H1 (cell line): ENCODE results near the gene TRDMT1. TPM values are rescaled to one million over a fixed set of nuclear protein-coding genes. Genes with fewer than 3 reads are reported as not detected.

Experiments used
- CTCF ChIA-PET: fragments of 300-600 bp; sonication (Branson Sonifier 250); formaldehyde crosslinking; loops from one replicate; lab custom pipeline; 2021; ENCODE audit not compliant: partially characterized antibody; lab: Charles Lee
- POLR2A ChIA-PET: fragments of 300-600 bp; sonication (Branson Sonifier 250); formaldehyde crosslinking; loops from one replicate; lab custom pipeline; 2021; ENCODE audit warnings: inconsistent platforms; ENCODE audit not compliant: partially characterized antibody; lab: Charles Lee
- DNase-seq, 2 experiments: peaks; one replicate each; pipeline versions ENCODE4 v3.0.0 to v3.0.0-alpha.2; 2010 to 2022; ENCODE audit warnings: low spot score in 2 of 2, low read depth in 1 of 2, mixed read lengths in 1 of 2
- FAIRE-seq: peaks from 2 replicates; lab custom pipeline; 2011; peaks lifted over from hg19 to GRCh38; lab: Jason Lieb, UNC
- H2AFZ ChIP-seq: 2 replicates; pipeline ENCODE4 v1.8.1; 2012; ENCODE audit warnings: low read length, inconsistent platforms
- H2AK5ac ChIP-seq: 2 replicates; pipeline ENCODE4 v1.6.1; 2013; ENCODE audit warnings: low read depth, low read length
- H2BK120ac ChIP-seq: replicated peaks from 2 replicates; pipeline ENCODE3; 2013; ENCODE audit warnings: low read depth, low read length, inconsistent platforms
- H2BK12ac ChIP-seq: 2 replicates; pipeline ENCODE4 v1.6.1; 2013; ENCODE audit warnings: low read depth, low read length
- H2BK15ac ChIP-seq: 2 replicates; pipeline ENCODE4 v1.6.1; 2013; ENCODE audit warnings: low read length
- H2BK20ac ChIP-seq: 2 replicates; pipeline ENCODE4 v1.6.1; 2013; ENCODE audit warnings: low read length
- H2BK5ac ChIP-seq: 2 replicates; pipeline ENCODE4 v1.6.1; 2013; ENCODE audit warnings: low read depth, low read length
- H3K14ac ChIP-seq: 2 replicates; pipeline ENCODE4 v1.6.1; 2013; ENCODE audit warnings: inconsistent platforms; ENCODE audit not compliant: insufficient read length
- H3K18ac ChIP-seq: 2 replicates; pipeline ENCODE4 v1.6.1; 2013; ENCODE audit warnings: low read length; ENCODE audit errors: extremely low read depth
- H3K23ac ChIP-seq: 2 replicates; pipeline ENCODE4 v1.6.1; 2013; ENCODE audit warnings: inconsistent platforms; ENCODE audit not compliant: insufficient read length
- H3K23me2 ChIP-seq: 2 replicates; pipeline ENCODE4 v1.6.1; 2013; ENCODE audit warnings: low read depth, low read length
- H3K27ac ChIP-seq: 2 replicates; pipeline ENCODE4 v1.6.1; 2011; ENCODE audit warnings: low read depth, low read length, inconsistent platforms
- H3K27me3 ChIP-seq, 4 experiments: replicated peaks in 1 of 4; 1 replicate in 1 of 4; 2 replicates in 3 of 4; pipeline versions ENCODE4 v1.6.1 to v1.8.1; 2011 to 2013; ENCODE audit warnings: low read length in 3 of 4, mild to moderate bottlenecking in 3 of 4, inconsistent platforms in 2 of 4, mixed read lengths in 2 of 4, moderate library complexity in 1 of 4; ENCODE audit not compliant: control insufficient read depth in 3 of 4, insufficient read depth in 3 of 4; ENCODE audit errors: extremely low read depth in 1 of 4
- H3K36me3 ChIP-seq, 4 experiments: 2 replicates each; pipeline versions ENCODE4 v1.6.1 to v1.8.1; 2011 to 2013; ENCODE audit warnings: mild to moderate bottlenecking in 4 of 4, low read length in 3 of 4, moderate library complexity in 2 of 4, control low read depth in 1 of 4, inconsistent platforms in 1 of 4; ENCODE audit not compliant: insufficient read depth in 4 of 4, control insufficient read depth in 2 of 4
- H3K4ac ChIP-seq: replicated peaks from 2 replicates; pipeline ENCODE3; 2013; ENCODE audit warnings: low read length, low read depth, mixed read lengths, inconsistent platforms; ENCODE audit not compliant: insufficient read length
- H3K4me1 ChIP-seq, 4 experiments: replicated peaks in 1 of 4; 1 replicate in 1 of 4; 2 replicates in 3 of 4; pipeline versions ENCODE4 v1.6.1 to v1.8.1; 2011 to 2013; ENCODE audit warnings: low read length in 3 of 4, inconsistent platforms in 2 of 4, mixed read lengths in 1 of 4; ENCODE audit not compliant: insufficient read depth in 4 of 4, control insufficient read depth in 3 of 4
- H3K4me2 ChIP-seq, 2 experiments: 2 replicates each; pipeline versions ENCODE4 v1.6.1 to v1.8.1; 2011 to 2013; ENCODE audit warnings: low read depth in 2 of 2, low read length in 2 of 2, control low read depth in 1 of 2, inconsistent platforms in 1 of 2, mild to moderate bottlenecking in 1 of 2; ENCODE audit not compliant: insufficient read depth in 1 of 2
- H3K4me3 ChIP-seq, 4 experiments: fragments of 200-600, 300-600 bp in 1 of 4; sonication (generic), shearing (Covaris generic), sonication (Bioruptor Twin) in 1 of 4; 2 replicates each; pipeline versions ENCODE4 v1.5.1 to v1.8.1; 2011 to 2016; ENCODE audit warnings: low read length in 4 of 4, low read depth in 3 of 4, control low read depth in 2 of 4, inconsistent platforms in 2 of 4, mild to moderate bottlenecking in 2 of 4, mixed read lengths in 1 of 4, moderate library complexity in 1 of 4; ENCODE audit not compliant: insufficient read depth in 2 of 4; ENCODE audit errors: extremely low read depth in 1 of 4
- H3K56ac ChIP-seq: replicated peaks from 2 replicates; pipeline ENCODE3; 2013; ENCODE audit warnings: low read depth, mild to moderate bottlenecking, mixed read lengths, low read length, inconsistent platforms; ENCODE audit not compliant: insufficient read length
- H3K79me1 ChIP-seq: 2 replicates; pipeline ENCODE4 v1.6.1; 2013; ENCODE audit warnings: low read depth, low read length, control low read depth
- H3K79me2 ChIP-seq, 2 experiments: 2 replicates each; pipeline versions ENCODE4 v1.6.1 to v1.8.1; 2012 to 2013; ENCODE audit warnings: low read length in 2 of 2, mild to moderate bottlenecking in 2 of 2, inconsistent platforms in 1 of 2; ENCODE audit not compliant: insufficient read depth in 2 of 2, control insufficient read depth in 1 of 2
- H3K9ac ChIP-seq, 4 experiments: replicated peaks in 1 of 4; 1 replicate in 1 of 4; 2 replicates in 3 of 4; pipeline versions ENCODE4 v1.6.1 to v1.8.1; 2011 to 2013; ENCODE audit warnings: low read depth in 3 of 4, low read length in 3 of 4, control low read depth in 2 of 4, mild to moderate bottlenecking in 2 of 4, moderate library complexity in 2 of 4, inconsistent platforms in 1 of 4; ENCODE audit errors: extremely low read depth in 1 of 4
- H3K9me3 ChIP-seq, 2 experiments: 2 replicates each; pipeline versions ENCODE4 v1.6.1 to v1.8.1; 2012 to 2013; ENCODE audit warnings: mild to moderate bottlenecking in 2 of 2, moderate library complexity in 2 of 2, control low read depth in 1 of 2, inconsistent platforms in 1 of 2, low read depth in 1 of 2, low read length in 1 of 2, mixed read lengths in 1 of 2; ENCODE audit not compliant: insufficient read depth in 2 of 2
- H4K20me1 ChIP-seq, 2 experiments: replicated peaks in 1 of 2; 2 replicates each; pipeline versions ENCODE3 to v1.8.1; 2011 to 2013; ENCODE audit warnings: inconsistent platforms in 2 of 2, low read length in 2 of 2, mild to moderate bottlenecking in 1 of 2; ENCODE audit not compliant: insufficient read depth in 2 of 2, control insufficient read depth in 1 of 2
- H4K5ac ChIP-seq: 2 replicates; pipeline ENCODE4 v1.6.1; 2013; ENCODE audit warnings: low read length, low read depth, mixed read lengths, inconsistent platforms; ENCODE audit not compliant: insufficient read length
- H4K8ac ChIP-seq: 2 replicates; pipeline ENCODE4 v1.8.0; 2013; ENCODE audit warnings: mild to moderate bottlenecking, moderate library complexity, low read length, inconsistent platforms; ENCODE audit not compliant: insufficient read depth; ENCODE audit errors: extremely low read depth
- H4K91ac ChIP-seq: replicated peaks from 2 replicates; pipeline ENCODE3; 2013; ENCODE audit warnings: low read length, mixed read lengths, inconsistent platforms; ENCODE audit not compliant: insufficient read length
- SP1 ChIP-seq: IDR thresholded peaks from 2 replicates; pipeline ENCODE4 v1.6.1; 2011; ENCODE audit warnings: low read depth, low read length
- SP4 ChIP-seq: IDR thresholded peaks from 2 replicates; pipeline ENCODE4 v1.6.1; 2012; ENCODE audit warnings: low read length, inconsistent platforms
- WGBS, 2 experiments: shearing (Covaris generic) in 1 of 2; methylation state at CpG; one replicate each; pipeline versions ENCODE4 v1.1.6 to v1.1.7; 2013 to 2015; ENCODE audit warnings: low lambda C conversion rate in 2 of 2, mixed read lengths in 2 of 2, inconsistent platforms in 1 of 2, low coverage in 1 of 2, missing lambda C conversion rate in 1 of 2; ENCODE audit not compliant: insufficient replicate concordance in 2 of 2, insufficient coverage in 1 of 2, insufficient read length in 1 of 2; ENCODE audit errors: extremely low coverage in 1 of 2, missing lambda C conversion rate in 1 of 2; 5-methylcytosine and 5-hydroxymethylcytosine counted together
- polyA plus RNA-seq, 7 experiments: library from polyadenylated mRNA; depleted of rRNA in 3 of 7; stranded (reverse) in 5 of 7; unstranded in 2 of 7; fragments of >200 nt in 5 of 7; fragments of 200-250 nt in 2 of 7; gene quantifications; 1 replicate in 5 of 7; 2 replicates in 1 of 7; 4 replicates in 1 of 7; pipeline versions ENCODE4 v1.2.1 to v1.2.3, GENCODE V29; 2011 to 2013; ENCODE audit warnings: missing spikeins in 2 of 7, mixed read lengths in 2 of 7
- total RNA-seq: library from RNA; stranded (reverse); fragmentation: NEBNext Ultra II Directional; extraction: Animal tissue kit (Norgen Biotek cat#: 25700); gene quantifications from 2 replicates; pipeline ENCODE4 v1.2.1, GENCODE V29; 2021

TRDMT1 gene
- total and polyA plus RNA-seq, 2 of the 8 experiments (the other 6 are each of a cell fraction or from before 2014, with no cell fraction given): 7.4 to 21.4 TPM

GRCh38 chr10:17250736-17251135, 49.3 kb upstream of the TRDMT1 start:
- H3K23me2 ChIP-seq: no peaks in the 10 kb centered on the region
- no peak overlapping the region for H2BK20ac ChIP-seq
- FAIRE-seq: no peak
- H3K36me3 ChIP-seq: no peaks in the 10 kb centered on the region
- TF ChIP-seq SP1 (no peak), SP4 (no peak)
- DNase-seq: no peak
- no peaks in the 10 kb centered on the region for H4K20me1 ChIP-seq
- ChIA-PET CTCF (interaction anchor here (0.5 to 1.8 kb wide), 4 partner anchors 352 to 493 kb away, joined by 3 to 4 read pairs (median 3); no protein-coding TSS in a partner anchor), POLR2A (no interaction called here)
- H4K91ac ChIP-seq: no peak overlapping the region
- H3K4me2 ChIP-seq: no peak overlapping the region
- no peaks in the 10 kb centered on the region for H3K79me2 ChIP-seq
- H3K23ac ChIP-seq: no peak overlapping the region
- no peak overlapping the region for H3K56ac ChIP-seq
- H2BK15ac ChIP-seq: no peak overlapping the region
- H2BK120ac ChIP-seq: no peak overlapping the region
- H2BK5ac ChIP-seq: no peak overlapping the region
- H3K27ac ChIP-seq: no peak overlapping the region
- H3K27me3 ChIP-seq: no peaks in the 10 kb centered on the region
- H2AFZ ChIP-seq: no peak overlapping the region
- 100% methylated on average over 2 of the region's 2 CpGs; no CpG with 5 or more reads in 1 of the 2 experiments for WGBS, 2 experiments
- H3K9me3 ChIP-seq: peaks cover 0 to 6% of the 10 kb centered on the region in 2 experiments; a peak in 2 of 4 replicates
- no peak overlapping the region for H3K4me3 ChIP-seq
- no peak overlapping the region for H3K4ac ChIP-seq
- no peak overlapping the region for H3K18ac ChIP-seq
- no peak overlapping the region for H4K5ac ChIP-seq
- no peak overlapping the region for H4K8ac ChIP-seq
- no peaks in the 10 kb centered on the region for H3K4me1 ChIP-seq
- H2BK12ac ChIP-seq: no peak overlapping the region
- H3K79me1 ChIP-seq: no peaks in the 10 kb centered on the region
- H3K9ac ChIP-seq: no peak overlapping the region
- no peak overlapping the region for H3K14ac ChIP-seq
- no peak overlapping the region for H2AK5ac ChIP-seq
